GM12873 (cell line): Measurements from ENCODE around the gene CACNG5.

Source experiments
- TF ChIP-seq, protein P1 (sequence below): IDR thresholded peaks from 2 replicates; pipeline ENCODE4 v1.5.1; 2012; ENCODE audit warnings: low read depth, mild to moderate bottlenecking, moderate library complexity, low read length, control low read depth; ENCODE audit not compliant: insufficient read depth; ENCODE audit errors: missing control alignments

CACNG5 gene

DNA sequence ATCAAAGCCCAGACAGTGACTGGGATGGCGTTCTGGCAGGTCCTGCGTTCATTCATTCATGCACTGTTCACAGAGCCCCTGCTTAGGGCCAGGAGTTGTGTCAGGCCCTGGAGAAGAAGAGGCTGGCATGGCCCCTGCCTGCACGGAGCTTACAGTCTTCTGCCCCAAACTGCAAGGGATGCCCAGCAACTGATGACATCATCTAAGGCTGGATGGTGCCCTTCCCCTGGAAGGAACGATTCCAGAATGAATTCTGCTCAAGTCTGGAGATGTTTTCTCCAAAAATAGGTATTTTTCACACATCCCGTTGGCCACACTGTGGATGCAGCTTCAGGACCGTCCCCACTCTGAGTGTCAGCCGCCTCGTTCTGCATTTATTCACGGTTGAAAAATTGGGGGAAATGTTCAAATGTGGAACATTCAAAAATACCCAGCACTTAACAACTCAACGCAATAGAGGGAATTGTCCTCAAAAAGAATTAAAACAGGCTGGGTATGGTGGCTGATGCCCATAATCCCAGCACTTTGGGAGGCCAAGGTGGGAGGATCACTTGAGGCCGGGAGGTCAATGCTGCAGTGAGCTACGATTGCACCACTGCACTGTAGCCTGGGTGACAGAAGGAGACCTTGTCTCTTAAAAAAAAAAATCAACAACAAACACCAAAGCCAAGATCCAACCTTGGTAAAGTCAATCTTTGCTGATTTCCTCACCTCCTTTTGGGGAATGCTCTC lies 23.8 kb upstream of the CACNG5 start:
- TF ChIP-seq, protein P1, sequence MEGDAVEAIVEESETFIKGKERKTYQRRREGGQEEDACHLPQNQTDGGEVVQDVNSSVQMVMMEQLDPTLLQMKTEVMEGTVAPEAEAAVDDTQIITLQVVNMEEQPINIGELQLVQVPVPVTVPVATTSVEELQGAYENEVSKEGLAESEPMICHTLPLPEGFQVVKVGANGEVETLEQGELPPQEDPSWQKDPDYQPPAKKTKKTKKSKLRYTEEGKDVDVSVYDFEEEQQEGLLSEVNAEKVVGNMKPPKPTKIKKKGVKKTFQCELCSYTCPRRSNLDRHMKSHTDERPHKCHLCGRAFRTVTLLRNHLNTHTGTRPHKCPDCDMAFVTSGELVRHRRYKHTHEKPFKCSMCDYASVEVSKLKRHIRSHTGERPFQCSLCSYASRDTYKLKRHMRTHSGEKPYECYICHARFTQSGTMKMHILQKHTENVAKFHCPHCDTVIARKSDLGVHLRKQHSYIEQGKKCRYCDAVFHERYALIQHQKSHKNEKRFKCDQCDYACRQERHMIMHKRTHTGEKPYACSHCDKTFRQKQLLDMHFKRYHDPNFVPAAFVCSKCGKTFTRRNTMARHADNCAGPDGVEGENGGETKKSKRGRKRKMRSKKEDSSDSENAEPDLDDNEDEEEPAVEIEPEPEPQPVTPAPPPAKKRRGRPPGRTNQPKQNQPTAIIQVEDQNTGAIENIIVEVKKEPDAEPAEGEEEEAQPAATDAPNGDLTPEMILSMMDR, result no peak

DNA sequence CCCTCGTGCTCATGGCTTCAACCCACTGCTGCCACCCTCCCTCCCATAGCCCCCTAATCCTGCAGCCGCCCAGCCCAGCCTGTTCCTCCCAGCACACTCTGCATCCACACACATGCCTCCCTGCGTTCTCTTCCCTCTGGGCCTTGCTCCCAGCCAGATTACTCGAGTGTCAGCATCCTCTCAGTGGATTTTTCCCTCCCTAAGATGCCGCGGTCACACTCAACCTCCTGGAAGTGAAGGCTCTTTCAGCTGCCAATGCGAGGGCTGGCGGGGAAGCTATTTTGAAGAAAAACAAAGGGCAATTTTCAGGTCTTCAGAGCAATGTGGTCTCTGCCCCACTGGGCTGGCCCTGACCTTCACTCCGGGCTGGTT lies 23.2 kb upstream of the CACNG5 start:
- TF ChIP-seq, protein P1, result no peak

DNA sequence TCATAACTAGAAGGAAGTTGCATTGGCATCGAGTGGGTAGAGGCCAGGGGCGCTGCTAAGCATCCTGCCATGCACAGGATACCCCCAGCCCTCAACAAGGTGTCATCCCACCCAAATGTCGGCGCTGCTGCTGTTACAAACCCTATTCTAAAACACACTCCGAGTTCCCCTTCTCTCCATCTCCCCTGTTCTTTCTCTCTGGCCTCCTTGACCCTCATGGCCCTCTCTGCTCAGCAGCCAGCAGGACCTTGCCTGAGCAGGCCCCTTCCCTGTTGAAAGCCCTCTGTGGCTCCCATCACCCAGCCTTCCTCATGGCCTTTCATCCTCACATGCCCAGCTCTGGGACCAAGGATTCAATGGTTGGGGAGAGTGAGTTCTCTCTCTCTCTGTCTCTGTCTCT lies 22.3 kb upstream of the CACNG5 start:
- TF ChIP-seq, protein P1, result no peak

DNA sequence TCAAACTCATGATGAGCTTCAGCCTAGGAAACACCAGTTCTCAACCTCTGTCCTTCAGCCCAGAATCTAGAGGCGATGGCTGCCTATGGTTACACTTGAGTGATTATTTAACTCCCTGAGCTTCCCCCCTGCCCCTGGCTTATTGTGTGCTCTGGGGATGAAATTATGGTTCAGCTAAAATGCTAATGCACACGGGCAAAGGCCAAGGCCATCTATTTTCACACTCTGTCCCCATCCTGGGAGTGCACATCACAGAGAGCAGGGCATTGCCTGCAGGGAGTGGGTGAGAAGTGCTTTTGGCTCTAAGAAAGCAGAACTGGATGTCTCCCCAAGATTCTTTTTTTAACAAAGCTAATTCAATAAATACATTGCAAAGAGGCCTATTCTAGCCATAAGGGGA lies 21.6 kb upstream of the CACNG5 start:
- TF ChIP-seq, protein P1, result no peak

DNA sequence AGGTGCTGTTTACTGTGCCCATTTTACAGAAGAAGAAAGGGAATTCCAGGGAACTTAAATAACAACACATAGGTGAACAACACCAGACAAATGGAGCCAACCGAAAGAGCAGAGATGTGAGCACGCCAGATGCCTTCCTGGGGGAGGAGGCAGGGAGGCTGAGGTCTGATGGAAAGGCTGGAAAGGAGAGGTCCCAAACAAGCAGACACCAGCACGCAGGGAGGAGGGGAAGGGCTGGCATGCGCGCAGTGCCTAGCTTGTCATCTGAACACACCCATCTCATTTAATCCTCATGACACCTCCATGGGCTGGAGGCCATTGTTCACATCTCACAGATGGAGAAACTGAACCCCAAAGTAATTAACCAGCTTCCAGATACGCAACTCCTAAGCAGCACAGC lies 20.9 kb upstream of the CACNG5 start:
- TF ChIP-seq, protein P1, result no peak

DNA sequence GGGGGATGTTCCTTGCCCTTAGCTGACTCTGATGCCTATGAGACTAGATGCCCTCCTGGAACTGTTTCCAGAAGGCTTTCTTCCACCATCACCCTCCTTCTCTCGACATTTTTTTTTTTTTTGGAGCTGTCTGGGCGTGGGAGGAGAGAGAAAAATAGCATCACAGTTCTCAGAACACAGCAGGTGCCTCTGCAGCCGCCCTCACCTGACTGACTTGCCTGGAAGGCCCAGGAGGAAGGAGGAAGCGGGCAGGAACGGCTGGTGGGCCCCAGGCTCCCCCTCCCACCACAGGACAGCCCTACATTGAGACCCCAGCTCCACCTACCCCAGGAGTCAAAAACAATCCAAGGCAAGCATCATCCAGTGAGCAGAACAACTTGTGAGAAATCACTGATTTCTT lies 20.3 kb upstream of the CACNG5 start:
- TF ChIP-seq, protein P1, result no peak

DNA sequence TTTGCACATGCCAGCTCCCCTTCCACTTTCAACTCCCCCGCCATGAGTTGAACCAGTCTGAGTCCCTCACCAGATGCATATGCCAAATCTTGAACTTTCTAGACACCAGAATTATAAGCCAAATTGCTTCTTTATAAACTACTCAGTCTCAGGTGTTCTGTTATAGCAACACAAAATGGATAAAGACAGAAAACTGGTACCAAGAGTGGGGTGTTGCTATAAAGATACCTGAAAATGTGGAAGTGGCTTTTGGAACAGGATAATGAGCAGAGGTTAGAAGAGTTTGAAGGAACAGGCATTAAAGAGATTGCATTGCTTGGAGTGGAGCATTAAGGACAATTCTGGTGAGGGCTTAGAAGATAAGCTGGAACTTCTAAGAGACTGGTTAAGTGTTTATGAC lies 17.2 kb upstream of the CACNG5 start:
- TF ChIP-seq, protein P1, result no peak
